Astrocyte (in vitro differentiated cells and primary cell): ENCODE measurements around the gene IMPG1. TPM values are rescaled to one million over a fixed set of nuclear protein-coding genes. Genes with fewer than 3 reads are reported as not detected.
"Not testable (repeated sequence)": the region's sequence is repeated elsewhere in the genome, so short reads cannot be mapped to it uniquely, and the experiment has no call there.

ENCODE experiments used
- DNase-seq: peaks from one replicate; pipeline ENCODE4 v3.0.0-alpha.2; 2010; ENCODE audit warnings: low read depth
- FAIRE-seq: peaks from 2 replicates; lab custom pipeline; 2011; peaks lifted over from hg19 to GRCh38; lab: Jason Lieb, UNC
- H2AFZ ChIP-seq: 2 replicates; pipeline ENCODE4 v1.6.0; 2012; ENCODE audit warnings: low read depth, low read length, inconsistent platforms
- H3K27ac ChIP-seq: 2 replicates; pipeline ENCODE4 v1.5.1; 2011; ENCODE audit warnings: low read depth, low read length, inconsistent platforms
- H3K27me3 ChIP-seq: 2 replicates; pipeline ENCODE4 v1.6.0; 2011; ENCODE audit warnings: low read length, inconsistent platforms; ENCODE audit not compliant: insufficient read depth
- H3K36me3 ChIP-seq: 2 replicates; pipeline ENCODE4 v1.5.1; 2011; ENCODE audit warnings: low read length, inconsistent platforms; ENCODE audit not compliant: insufficient read depth
- H3K4me1 ChIP-seq: 2 replicates; pipeline ENCODE4 v1.5.1; 2011; ENCODE audit warnings: low read length, inconsistent platforms; ENCODE audit not compliant: insufficient read depth
- H3K4me2 ChIP-seq: 2 replicates; pipeline ENCODE4 v1.6.0; 2012; ENCODE audit warnings: low read length, inconsistent platforms
- H3K4me3 ChIP-seq: 2 replicates; pipeline ENCODE4 v1.5.1; 2011; ENCODE audit warnings: low read depth, mild to moderate bottlenecking, low read length, inconsistent platforms; ENCODE audit not compliant: insufficient read depth
- H3K79me2 ChIP-seq: 2 replicates; pipeline ENCODE4 v1.6.0; 2012; ENCODE audit warnings: mild to moderate bottlenecking, low read length, inconsistent platforms; ENCODE audit not compliant: insufficient read depth
- H3K9ac ChIP-seq: 2 replicates; pipeline ENCODE4 v1.6.0; 2012; ENCODE audit warnings: mild to moderate bottlenecking, low read length, inconsistent platforms
- H3K9me3 ChIP-seq: 2 replicates; pipeline ENCODE4 v1.5.1; 2012; ENCODE audit warnings: low read depth, mild to moderate bottlenecking, low read length, inconsistent platforms; ENCODE audit not compliant: insufficient read depth
- H4K20me1 ChIP-seq: 2 replicates; pipeline ENCODE4 v1.6.0; 2012; ENCODE audit warnings: low read length, inconsistent platforms; ENCODE audit not compliant: insufficient read depth
- H3K27ac Mint-ChIP-seq: one replicate; pipeline ENCODE4 v1.8.0; 2021; ENCODE audit warnings: mild to moderate bottlenecking, mixed read lengths; ENCODE audit not compliant: unreplicated experiment
- H3K27me3 Mint-ChIP-seq: one replicate; pipeline ENCODE4 v1.8.0; 2021; ENCODE audit warnings: low read depth, mixed read lengths; ENCODE audit not compliant: unreplicated experiment
- H3K36me3 Mint-ChIP-seq: one replicate; pipeline ENCODE4 v1.8.0; 2021; ENCODE audit warnings: low read depth, mixed read lengths; ENCODE audit not compliant: unreplicated experiment
- H3K4me1 Mint-ChIP-seq: one replicate; pipeline ENCODE4 v1.8.0; 2021; ENCODE audit warnings: low read depth, mixed read lengths; ENCODE audit not compliant: unreplicated experiment
- H3K4me3 Mint-ChIP-seq: one replicate; pipeline ENCODE4 v1.8.0; 2021; ENCODE audit warnings: mild to moderate bottlenecking, moderate library complexity, mixed read lengths; ENCODE audit not compliant: unreplicated experiment
- H3K9me3 Mint-ChIP-seq: one replicate; pipeline ENCODE4 v1.8.0; 2021; ENCODE audit warnings: mild to moderate bottlenecking, mixed read lengths; ENCODE audit not compliant: unreplicated experiment
- CTCF ChIP-seq: IDR thresholded peaks from 2 replicates; pipeline ENCODE4 v1.5.1; 2011; ENCODE audit warnings: low read depth, mild to moderate bottlenecking, inconsistent platforms, low read length, moderate library complexity; ENCODE audit not compliant: insufficient read depth
- EZH2 ChIP-seq: IDR thresholded peaks from 2 replicates; pipeline ENCODE4 v1.6.1; 2012; ENCODE audit warnings: mild to moderate bottlenecking, low read length, inconsistent platforms; ENCODE audit not compliant: insufficient read depth
- total RNA-seq: library from RNA; stranded (reverse); gene quantifications from 2 replicates; pipeline ENCODE4 v1.2.1, GENCODE V29; 2021

IMPG1 gene
- total RNA-seq, 1 donor from 2014 or later: not detected

- no peak for FAIRE-seq
- Mint-ChIP-seq H3K4me1 (no peaks in the 10 kb centered on the region), H3K27ac (no peak overlapping the region), H3K36me3 (peaks cover 8% of the 10 kb centered on the region), H3K9me3 (peaks cover 4% of the 10 kb centered on the region), H3K4me3 (no peak overlapping the region), H3K27me3 (no peaks in the 10 kb centered on the region)
- Histone ChIP-seq H3K4me3 (no peak overlapping the region), H3K9me3 (no peaks in the 10 kb centered on the region), H3K36me3 (no peaks in the 10 kb centered on the region), H3K9ac (no peak overlapping the region), H2AFZ (no peak overlapping the region), H3K4me2 (no peak overlapping the region), H3K27me3 (no peaks in the 10 kb centered on the region), H3K79me2 (no peaks in the 10 kb centered on the region), H4K20me1 (no peaks in the 10 kb centered on the region), H3K27ac (no peak overlapping the region), H3K4me1 (no peaks in the 10 kb centered on the region)
- TF ChIP-seq EZH2 (no peak), CTCF (no peak)
- DNase-seq: no peak
Observed at GRCh38 chr6:75907444-75907843, 165.0 kb downstream of the IMPG1 start.

DNA sequence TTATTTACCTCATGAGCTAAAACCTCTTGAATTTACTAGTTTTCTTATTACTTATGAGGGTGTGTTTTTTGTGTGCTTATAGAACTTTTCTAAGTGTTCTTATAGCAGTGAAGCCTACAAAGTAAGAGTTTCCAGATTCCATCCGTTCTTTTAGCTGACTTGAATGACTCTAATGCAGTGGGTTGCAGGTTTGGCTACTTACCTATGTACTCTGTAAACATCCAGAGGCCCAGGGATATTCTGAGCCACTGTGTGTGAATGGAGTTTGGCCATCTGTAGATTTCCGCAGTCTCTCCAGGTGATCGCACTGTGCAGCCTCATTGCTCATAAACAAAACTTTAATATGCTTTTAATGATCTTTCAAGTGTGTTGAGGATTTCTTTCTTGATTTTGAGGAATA lies 165.6 kb downstream of the IMPG1 start:
- Mint-ChIP-seq H3K4me3 (no peak overlapping the region), H3K27me3 (no peaks in the 10 kb centered on the region), H3K27ac (no peak overlapping the region), H3K36me3 (peaks cover 8% of the 10 kb centered on the region), H3K9me3 (peaks cover 4% of the 10 kb centered on the region), H3K4me1 (no peaks in the 10 kb centered on the region)
- Histone ChIP-seq H3K9ac (no peak overlapping the region), H3K4me3 (no peak overlapping the region), H3K27ac (no peak overlapping the region), H3K79me2 (no peaks in the 10 kb centered on the region), H3K4me2 (no peak overlapping the region), H3K27me3 (no peaks in the 10 kb centered on the region), H4K20me1 (no peaks in the 10 kb centered on the region), H3K4me1 (no peaks in the 10 kb centered on the region), H3K36me3 (no peaks in the 10 kb centered on the region), H3K9me3 (no peaks in the 10 kb centered on the region), H2AFZ (no peak overlapping the region)
- FAIRE-seq (no peak), DNase-seq (no peak)
- TF ChIP-seq CTCF: no peak
- no peak for TF ChIP-seq EZH2

DNA sequence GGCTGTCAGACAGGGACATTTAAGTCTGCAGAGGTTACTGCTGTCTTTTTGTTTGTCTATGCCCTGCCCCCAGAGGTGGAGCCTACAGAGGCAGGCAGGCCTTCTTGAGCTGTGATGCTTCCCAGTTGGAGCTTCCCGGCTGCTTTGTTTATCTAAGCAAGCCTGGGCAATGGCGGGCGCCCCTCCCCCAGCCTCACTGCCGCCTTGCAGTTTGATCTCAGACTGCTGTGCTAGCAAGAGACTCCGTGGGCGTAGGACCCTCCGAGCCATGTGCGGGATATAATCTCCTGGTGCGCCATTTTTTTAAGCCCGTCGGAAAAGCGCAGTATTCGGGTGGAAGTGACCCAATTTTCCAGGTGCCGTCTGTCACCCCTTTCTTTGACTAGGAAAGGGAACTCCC lies 167.3 kb downstream of the IMPG1 start:
- not testable (repeated sequence) for FAIRE-seq, H3K36me3 ChIP-seq, H3K79me2 ChIP-seq, H3K36me3 Mint-ChIP-seq, H3K27ac ChIP-seq, H3K4me1 ChIP-seq, H3K4me3 ChIP-seq, DNase-seq, H3K4me1 Mint-ChIP-seq, H2AFZ ChIP-seq, H3K27ac Mint-ChIP-seq, H3K4me3 Mint-ChIP-seq, H3K27me3 ChIP-seq, H3K9me3 ChIP-seq, H4K20me1 ChIP-seq, H3K9me3 Mint-ChIP-seq, H3K27me3 Mint-ChIP-seq, H3K4me2 ChIP-seq, H3K9ac ChIP-seq

DNA sequence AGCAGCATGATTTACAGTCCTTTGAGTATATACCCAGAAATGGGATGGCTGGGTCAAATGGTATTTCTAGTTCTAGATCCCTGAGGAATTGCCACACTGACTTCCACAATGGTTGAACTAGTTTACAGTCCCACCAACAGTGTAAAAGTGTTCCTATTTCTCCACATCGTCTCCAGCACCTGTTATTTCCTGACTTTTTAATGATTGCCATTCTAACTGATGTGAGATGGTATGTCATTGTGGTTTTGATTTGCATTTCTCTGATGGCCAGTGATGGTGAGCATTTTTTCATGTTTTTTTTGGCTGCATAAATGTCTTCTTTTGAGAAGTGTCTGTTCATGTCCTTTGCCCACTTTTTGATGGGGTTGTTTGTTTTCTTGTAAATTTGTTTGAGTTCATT lies 172.2 kb downstream of the IMPG1 start:
- not testable (repeated sequence) for H3K27ac Mint-ChIP-seq, H3K27ac ChIP-seq, H3K9me3 ChIP-seq, H3K9ac ChIP-seq, H3K9me3 Mint-ChIP-seq, H3K4me2 ChIP-seq, FAIRE-seq, H3K36me3 Mint-ChIP-seq, H3K79me2 ChIP-seq, H3K4me1 Mint-ChIP-seq, DNase-seq, H3K4me3 Mint-ChIP-seq, H3K4me1 ChIP-seq, H3K27me3 ChIP-seq, H4K20me1 ChIP-seq, H3K27me3 Mint-ChIP-seq, H2AFZ ChIP-seq, H3K36me3 ChIP-seq, H3K4me3 ChIP-seq
